GM20000 (cell line): Measurements from ENCODE around the gene KCNC1.

Source experiments
- DNase-seq: peaks from one replicate; pipeline ENCODE4 v3.0.0; 2012; ENCODE audit warnings: low spot score
- CTCF ChIP-seq: IDR thresholded peaks from 2 replicates; pipeline ENCODE4 v1.5.1; 2012; ENCODE audit warnings: mild to moderate bottlenecking, control low read depth; ENCODE audit errors: extremely low read depth, missing control alignments

Gene KCNC1

GRCh38 chr11:17805873-17806272 is 71.3 kb downstream of the KCNC1 start:
- no peak for TF ChIP-seq CTCF
- no peak for DNase-seq

GRCh38 chr11:17807034-17807433 is 72.5 kb downstream of the KCNC1 start:
- no peak for TF ChIP-seq CTCF
- DNase-seq = no peak

GRCh38 chr11:17810041-17810440 is 75.5 kb downstream of the KCNC1 start:
- DNase-seq = no peak
- TF ChIP-seq CTCF = no peak

GRCh38 chr11:17810746-17811145 is 76.2 kb downstream of the KCNC1 start:
- no peak for DNase-seq
- no peak for TF ChIP-seq CTCF

GRCh38 chr11:17811352-17811751 is 76.8 kb downstream of the KCNC1 start:
- DNase-seq = no peak
- no peak for TF ChIP-seq CTCF

- DNase-seq = no peak
- TF ChIP-seq CTCF = no peak
These were observed 77.7 kb downstream of the KCNC1 start for GRCh38 chr11:17812091-17812864.

- TF ChIP-seq CTCF = no peak
- no peak for DNase-seq
These were observed 78.2 kb downstream of the KCNC1 start for GRCh38 chr11:17812865-17813187.
